Measurements from ENCODE around the gene DNAJC17.

DNAJC17 gene

DNA sequence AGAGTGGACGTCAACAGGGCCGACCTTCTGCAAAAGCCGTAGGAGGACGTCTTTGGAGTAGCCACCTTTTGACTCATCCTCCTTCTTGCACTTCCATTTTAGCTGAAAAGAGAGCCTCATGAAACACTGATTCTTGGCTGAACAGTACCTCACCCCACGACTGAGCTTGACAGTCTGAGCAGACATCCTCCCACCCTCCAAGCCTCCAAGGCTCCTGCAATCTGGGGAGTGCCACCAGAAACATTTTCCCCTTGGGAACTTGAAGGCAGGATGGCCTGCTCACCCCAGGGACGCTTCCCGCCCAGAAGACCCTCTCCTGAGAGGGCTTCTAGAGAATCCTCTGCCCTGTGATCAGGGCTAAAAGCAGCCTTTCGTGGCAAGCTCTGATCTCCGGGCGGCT lies 32.3 kb downstream of the DNAJC17 start:
- TF ChIP-seq, protein P1, sequence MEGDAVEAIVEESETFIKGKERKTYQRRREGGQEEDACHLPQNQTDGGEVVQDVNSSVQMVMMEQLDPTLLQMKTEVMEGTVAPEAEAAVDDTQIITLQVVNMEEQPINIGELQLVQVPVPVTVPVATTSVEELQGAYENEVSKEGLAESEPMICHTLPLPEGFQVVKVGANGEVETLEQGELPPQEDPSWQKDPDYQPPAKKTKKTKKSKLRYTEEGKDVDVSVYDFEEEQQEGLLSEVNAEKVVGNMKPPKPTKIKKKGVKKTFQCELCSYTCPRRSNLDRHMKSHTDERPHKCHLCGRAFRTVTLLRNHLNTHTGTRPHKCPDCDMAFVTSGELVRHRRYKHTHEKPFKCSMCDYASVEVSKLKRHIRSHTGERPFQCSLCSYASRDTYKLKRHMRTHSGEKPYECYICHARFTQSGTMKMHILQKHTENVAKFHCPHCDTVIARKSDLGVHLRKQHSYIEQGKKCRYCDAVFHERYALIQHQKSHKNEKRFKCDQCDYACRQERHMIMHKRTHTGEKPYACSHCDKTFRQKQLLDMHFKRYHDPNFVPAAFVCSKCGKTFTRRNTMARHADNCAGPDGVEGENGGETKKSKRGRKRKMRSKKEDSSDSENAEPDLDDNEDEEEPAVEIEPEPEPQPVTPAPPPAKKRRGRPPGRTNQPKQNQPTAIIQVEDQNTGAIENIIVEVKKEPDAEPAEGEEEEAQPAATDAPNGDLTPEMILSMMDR (IDR thresholded peaks at IDR 0.05; ENCODE audit: low read depth, low read length, missing control alignments) = no peak
- DNase-seq (ENCODE audit: low read depth) = no peak
- in situ Hi-C loops (cut with HindIII; ENCODE audit: low sequenced_read_pairs) = no loop called here
- no peak overlapping the region for H3K4me3 ChIP-seq (ENCODE audit: low read depth, low read length)

DNA sequence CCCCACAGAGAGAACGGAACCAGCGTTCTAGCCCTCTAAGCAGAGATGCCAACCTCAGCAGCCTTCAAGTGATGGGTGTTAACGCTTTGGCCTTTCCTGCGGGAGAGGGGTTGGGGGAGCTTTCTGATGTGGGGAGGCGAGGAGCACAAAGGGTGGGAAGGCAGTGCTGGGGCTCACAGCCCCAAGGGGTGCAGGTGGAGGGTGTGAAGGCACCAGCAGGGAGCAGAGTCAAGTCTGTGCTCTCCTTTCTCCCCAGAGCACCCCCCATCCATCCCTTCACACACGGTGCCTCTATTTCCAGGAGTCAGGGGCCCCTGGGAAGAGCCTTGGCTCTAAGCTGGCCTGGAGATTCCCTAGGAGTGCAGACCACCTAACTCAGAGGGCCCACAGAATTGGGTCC lies 33.4 kb downstream of the DNAJC17 start:
- DNase-seq (ENCODE audit: low read depth) = no peak
- TF ChIP-seq, protein P1 (IDR thresholded peaks at IDR 0.05; ENCODE audit: low read depth, low read length, missing control alignments) = no peak
- no peak overlapping the region for H3K4me3 ChIP-seq (ENCODE audit: low read depth, low read length)
- in situ Hi-C loops (cut with HindIII; ENCODE audit: low sequenced_read_pairs) = no loop called here

DNA sequence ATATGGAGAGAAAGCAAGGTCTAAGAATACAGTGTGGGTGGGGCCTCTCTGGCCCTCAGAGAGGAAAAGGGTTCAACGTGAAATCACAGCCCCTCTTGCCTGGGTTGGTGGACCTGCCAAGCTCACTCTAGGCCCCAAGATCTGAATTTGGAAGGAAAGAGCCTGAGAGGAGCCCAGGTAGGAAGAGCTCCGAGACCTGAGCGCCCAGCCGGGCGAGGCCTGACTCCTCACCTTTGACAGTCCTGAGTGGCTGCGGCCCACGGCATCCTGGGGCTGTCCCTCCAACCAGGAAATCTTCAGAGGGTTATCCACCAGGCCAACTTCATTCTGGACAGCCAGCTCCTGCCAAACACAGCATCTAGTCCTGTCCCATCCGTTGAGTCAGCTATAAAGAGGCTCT lies 33.8 kb downstream of the DNAJC17 start:
- TF ChIP-seq, protein P1 (IDR thresholded peaks at IDR 0.05; ENCODE audit: low read depth, low read length, missing control alignments) = no peak
- H3K4me3 ChIP-seq (ENCODE audit: low read depth, low read length) = no peak overlapping the region
- DNase-seq (ENCODE audit: low read depth) = no peak
- in situ Hi-C loops (cut with HindIII; ENCODE audit: low sequenced_read_pairs) = no loop called here

DNA sequence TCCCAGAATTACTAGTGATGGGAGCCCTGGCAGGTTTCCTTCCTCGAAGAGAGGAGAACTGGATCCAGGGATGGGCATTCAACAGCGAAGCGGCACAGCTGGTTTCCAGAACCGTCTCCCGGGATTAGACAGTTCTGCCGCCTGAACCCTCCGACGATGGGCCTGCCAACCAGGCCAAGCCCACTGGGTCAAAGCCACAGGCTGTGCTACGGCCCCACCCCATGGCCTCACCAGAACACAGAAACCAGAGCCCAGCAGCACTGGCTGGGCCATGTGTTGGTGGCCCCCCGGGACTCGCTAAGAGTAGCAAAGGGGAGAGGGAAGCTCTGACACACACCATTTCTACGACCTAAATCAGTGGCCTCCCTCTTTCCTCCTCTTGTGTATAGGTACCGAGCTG lies 35.3 kb downstream of the DNAJC17 start:
- no peak overlapping the region for H3K4me3 ChIP-seq (ENCODE audit: low read depth, low read length)
- no peak for DNase-seq (ENCODE audit: low read depth)
- in situ Hi-C loops (cut with HindIII; ENCODE audit: low sequenced_read_pairs) = no loop called here
- TF ChIP-seq, protein P1 (IDR thresholded peaks at IDR 0.05; ENCODE audit: low read depth, low read length, missing control alignments) = no peak

DNA sequence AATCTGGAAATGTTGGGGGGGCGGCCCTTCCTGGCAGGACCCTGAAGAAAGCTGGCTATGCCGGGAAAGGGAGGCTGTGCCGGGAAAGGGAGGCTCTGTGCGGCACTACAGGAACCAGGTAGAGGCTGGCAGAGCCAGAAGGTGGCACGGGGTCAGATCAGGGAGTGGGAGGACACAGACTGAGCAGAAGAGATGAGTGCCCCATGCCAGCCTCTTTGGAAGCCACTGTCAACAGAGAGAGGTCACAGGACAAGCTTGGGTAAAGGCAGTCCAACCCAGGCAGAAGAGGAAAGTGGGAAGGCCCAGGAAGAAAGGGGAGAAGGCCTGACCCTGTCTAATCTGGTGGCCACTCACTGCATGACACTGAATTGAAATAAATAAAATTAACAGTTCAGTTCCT lies 36.0 kb downstream of the DNAJC17 start:
- TF ChIP-seq, protein P1 (IDR thresholded peaks at IDR 0.05; ENCODE audit: low read depth, low read length, missing control alignments) = no peak
- no peak for DNase-seq (ENCODE audit: low read depth)
- no peak overlapping the region for H3K4me3 ChIP-seq (ENCODE audit: low read depth, low read length)
- in situ Hi-C loops (cut with HindIII; ENCODE audit: low sequenced_read_pairs) = no loop called here

DNA sequence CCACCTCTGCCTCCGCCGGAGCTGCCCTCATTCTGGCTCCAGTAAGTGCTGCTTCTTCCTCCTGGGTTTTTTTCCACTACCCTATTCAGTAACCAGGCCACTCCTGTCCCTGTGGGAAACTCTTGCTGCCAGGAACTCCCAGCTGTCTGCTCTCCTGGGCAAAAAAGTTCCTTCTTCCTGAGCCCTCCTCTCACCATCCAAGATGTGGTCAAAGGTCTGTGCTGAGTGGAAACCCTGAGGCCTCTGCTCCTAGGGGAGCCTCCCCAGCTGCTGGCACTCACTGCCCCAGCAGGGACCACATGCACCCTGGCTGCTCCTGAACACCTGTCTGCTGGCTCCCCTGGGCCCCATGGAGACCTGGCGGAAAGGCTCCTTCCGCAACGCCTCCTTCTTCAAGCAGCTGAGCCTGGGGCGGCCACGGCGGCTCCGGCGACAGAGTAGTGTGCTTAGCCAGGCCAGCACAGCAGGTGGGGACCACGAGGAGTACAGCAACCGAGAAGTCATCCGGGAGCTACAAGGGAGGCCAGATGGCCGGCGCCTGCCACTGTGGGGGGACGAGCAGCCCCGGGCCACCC lies 37.0 kb downstream of the DNAJC17 start:
- no peak for DNase-seq (ENCODE audit: low read depth)
- TF ChIP-seq, protein P1 (IDR thresholded peaks at IDR 0.05; ENCODE audit: low read depth, low read length, missing control alignments) = no peak
- in situ Hi-C loops (cut with HindIII; ENCODE audit: low sequenced_read_pairs) = no loop called here
- H3K4me3 ChIP-seq (ENCODE audit: low read depth, low read length) = no peak overlapping the region
